Vagina (tissue), 2 donors: ENCODE data around the gene CDC25A. TPM values are rescaled to one million over a fixed set of nuclear protein-coding genes. Genes with fewer than 3 reads are reported as not detected.

ENCODE experiments used
- DNase-seq, 2 donors: peaks; one replicate each; pipeline ENCODE4 v3.0.0-alpha.2; 2017; ENCODE audit errors: extremely low spot score in 2 of 2
- H3K27ac ChIP-seq: fragments of 200-600 bp; sonication (generic); one replicate; pipeline ENCODE4 v1.5.1; 2019
- H3K27me3 ChIP-seq: fragments of 200-600 bp; sonication (generic); one replicate; pipeline ENCODE4 v1.5.1; 2019
- H3K36me3 ChIP-seq, 2 donors: fragments of 200-600 bp; sonication (generic); one replicate each; pipeline ENCODE4 v1.5.1; 2017 to 2019
- H3K4me1 ChIP-seq: fragments of 200-600 bp; sonication (generic); one replicate; pipeline ENCODE4 v1.5.1; 2019
- H3K4me3 ChIP-seq, 2 donors: fragments of 200-600 bp; sonication (generic); 1 replicate in 1 of 2; 2 replicates in 1 of 2; pipeline ENCODE4 v1.5.1; 2016 to 2019
- H3K9me3 ChIP-seq: fragments of 200-600 bp; sonication (generic); one replicate; pipeline ENCODE4 v1.5.1; 2019
- POLR2A ChIP-seq, 2 donors: fragments of 450-650 bp; IDR thresholded peaks; one replicate each; pipeline ENCODE4 v1.6.1; 2017; ENCODE audit warnings: antibody characterized with exemption in 2 of 2, mild to moderate bottlenecking in 2 of 2, moderate library complexity in 2 of 2
- POLR2AphosphoS5 ChIP-seq, 2 donors: sonication (generic); formaldehyde crosslinking; IDR thresholded peaks; one replicate each; pipeline ENCODE4 v1.9.0; 2017; ENCODE audit warnings: antibody characterized with exemption in 2 of 2, mild to moderate bottlenecking in 2 of 2, low read depth in 1 of 2; ENCODE audit not compliant: insufficient read depth in 1 of 2
- intact Hi-C: fragments of 100-400 bp; cut with DNase I; formaldehyde crosslinking; loops from one replicate; pipeline ENCODE4 v1.15.1; 2023
- total RNA-seq: library from RNA; depleted of rRNA; stranded (reverse); fragments of >200 nt; gene quantifications from one replicate; pipeline ENCODE4 v1.2.3, GENCODE V29; 2016
- TF ChIP-seq, protein P1 (sequence below), 3 experiments: fragments of 450-650 bp in 2 of 3; fragments of 200-600 bp in 1 of 3; sonication (generic) in 1 of 3; IDR thresholded peaks; one replicate each; pipeline ENCODE4 v1.5.1; 2017 to 2019; ENCODE audit warnings: antibody characterized with exemption in 3 of 3, mild to moderate bottlenecking in 2 of 3, moderate library complexity in 2 of 3

Gene CDC25A
- total RNA-seq, 1 donor from 2014 or later, result 8.8 TPM

DNA sequence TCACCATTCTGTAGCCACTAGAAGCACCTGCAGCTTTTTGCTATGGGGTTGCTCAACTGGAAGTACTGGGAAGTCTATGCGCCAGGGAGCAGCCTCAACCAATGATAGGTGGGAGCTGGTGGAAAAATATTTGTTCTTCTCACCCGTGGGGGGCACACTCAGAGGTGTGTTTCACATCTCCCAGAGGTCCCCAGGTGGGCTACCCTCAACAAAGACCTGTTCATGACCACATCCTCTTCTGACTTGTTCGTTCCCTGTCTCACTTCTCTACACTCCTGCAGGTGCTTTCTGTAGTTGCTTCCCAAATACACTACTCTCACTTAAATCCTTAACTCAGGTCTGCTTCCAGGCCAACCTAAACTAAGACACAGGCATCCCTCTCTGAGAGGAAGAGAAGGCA is 38.7 kb upstream of the CDC25A start:
- TF ChIP-seq POLR2A (IDR thresholded peaks at IDR 0.05) (no peak), POLR2AphosphoS5 (IDR thresholded peaks at IDR 0.05; ENCODE audit: insufficient read depth in 1 of 2, low read depth in 1 of 2) (no peak)
- TF ChIP-seq, protein P1, sequence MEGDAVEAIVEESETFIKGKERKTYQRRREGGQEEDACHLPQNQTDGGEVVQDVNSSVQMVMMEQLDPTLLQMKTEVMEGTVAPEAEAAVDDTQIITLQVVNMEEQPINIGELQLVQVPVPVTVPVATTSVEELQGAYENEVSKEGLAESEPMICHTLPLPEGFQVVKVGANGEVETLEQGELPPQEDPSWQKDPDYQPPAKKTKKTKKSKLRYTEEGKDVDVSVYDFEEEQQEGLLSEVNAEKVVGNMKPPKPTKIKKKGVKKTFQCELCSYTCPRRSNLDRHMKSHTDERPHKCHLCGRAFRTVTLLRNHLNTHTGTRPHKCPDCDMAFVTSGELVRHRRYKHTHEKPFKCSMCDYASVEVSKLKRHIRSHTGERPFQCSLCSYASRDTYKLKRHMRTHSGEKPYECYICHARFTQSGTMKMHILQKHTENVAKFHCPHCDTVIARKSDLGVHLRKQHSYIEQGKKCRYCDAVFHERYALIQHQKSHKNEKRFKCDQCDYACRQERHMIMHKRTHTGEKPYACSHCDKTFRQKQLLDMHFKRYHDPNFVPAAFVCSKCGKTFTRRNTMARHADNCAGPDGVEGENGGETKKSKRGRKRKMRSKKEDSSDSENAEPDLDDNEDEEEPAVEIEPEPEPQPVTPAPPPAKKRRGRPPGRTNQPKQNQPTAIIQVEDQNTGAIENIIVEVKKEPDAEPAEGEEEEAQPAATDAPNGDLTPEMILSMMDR (IDR thresholded peaks at IDR 0.05), result no peak
- Histone ChIP-seq H3K27me3 (no peaks in the 10 kb centered on the region), H3K27ac (no peak overlapping the region), H3K9me3 (no peaks in the 10 kb centered on the region), H3K36me3 (no peaks in the 10 kb centered on the region), H3K4me1 (peaks cover 6% of the 10 kb centered on the region), H3K4me3 (no peak overlapping the region)
- DNase-seq, result no peak
- intact Hi-C loops, result no loop called here

DNA sequence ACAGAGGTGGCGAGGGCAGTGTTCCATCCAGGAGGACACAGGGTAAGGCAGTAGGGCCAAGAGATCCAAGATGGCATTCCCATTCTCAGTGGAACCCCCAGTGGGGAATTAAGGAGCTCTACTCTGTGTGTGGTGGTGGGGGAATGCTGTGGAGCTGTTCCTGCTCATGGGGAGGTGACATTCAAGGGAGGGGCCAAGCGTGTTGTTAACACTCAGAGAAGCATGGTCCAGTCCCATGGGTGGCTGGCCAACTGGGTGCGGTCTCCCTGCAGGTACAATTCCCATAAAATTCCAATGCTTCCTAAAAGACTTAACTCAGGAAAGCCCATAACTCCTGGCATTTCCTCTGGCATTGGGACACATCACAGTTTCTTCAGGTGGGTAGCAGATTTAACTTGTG is 37.4 kb upstream of the CDC25A start:
- Histone ChIP-seq H3K9me3 (no peaks in the 10 kb centered on the region), H3K36me3 (no peaks in the 10 kb centered on the region), H3K4me3 (no peak overlapping the region), H3K27me3 (no peaks in the 10 kb centered on the region), H3K27ac (no peak overlapping the region), H3K4me1 (peaks cover 6% of the 10 kb centered on the region)
- DNase-seq, result no peak
- no peak for TF ChIP-seq POLR2A (IDR thresholded peaks at IDR 0.05)
- no peak for TF ChIP-seq POLR2AphosphoS5 (IDR thresholded peaks at IDR 0.05; ENCODE audit: insufficient read depth in 1 of 2, low read depth in 1 of 2)
- TF ChIP-seq, protein P1 (IDR thresholded peaks at IDR 0.05), result no peak
- intact Hi-C loops, result no loop called here

DNA sequence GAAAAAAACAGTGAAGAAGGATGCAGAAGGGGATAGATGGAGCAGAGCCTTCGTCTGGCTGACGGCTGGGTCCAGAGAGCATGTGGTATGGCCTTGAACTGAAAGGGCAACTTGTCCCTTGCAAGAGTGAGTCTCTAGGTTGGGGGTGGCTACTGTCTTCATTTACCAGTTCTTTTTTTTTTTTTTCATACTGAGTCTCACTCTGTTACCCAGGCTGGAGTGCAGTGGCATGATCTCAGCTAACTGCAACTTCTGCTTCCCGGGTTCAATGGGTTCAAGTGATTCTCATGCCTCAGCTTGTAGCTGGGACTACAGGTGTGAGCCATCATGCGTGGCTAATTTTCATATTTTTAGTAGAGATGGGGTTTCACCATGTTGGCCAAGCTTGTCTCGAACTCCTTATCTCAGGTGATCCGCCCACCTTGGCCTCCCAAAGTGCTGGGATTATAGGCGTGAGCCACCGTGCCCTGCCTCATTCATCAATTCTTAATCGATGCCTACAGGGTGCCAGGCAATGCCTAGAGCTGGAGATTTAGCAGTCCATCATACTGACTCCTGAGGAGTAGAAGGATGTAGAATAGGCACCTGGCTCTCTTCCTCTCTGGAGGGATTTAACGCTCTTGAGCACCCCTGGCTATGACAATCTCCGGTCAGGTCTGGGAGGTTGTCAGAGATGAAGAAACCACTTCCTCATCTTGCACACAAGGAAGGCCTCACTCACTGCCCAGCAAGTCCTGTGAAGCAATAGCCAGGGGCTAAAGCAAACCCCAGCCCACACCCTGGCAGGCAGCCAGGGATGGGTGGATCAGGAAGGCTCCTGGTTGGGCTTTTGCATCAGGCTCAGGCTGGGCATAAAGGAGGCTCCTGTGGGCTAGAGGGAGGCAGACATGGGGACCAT is 34.6 kb upstream of the CDC25A start, which contains the start of gene CAMP:
CAMP (plus strand) TSS at position 880 of the 898 bp plus-strand sequence; CDS start at position 897, 17 bp downstream.
- intact Hi-C loops, result no loop called here
- no peak for DNase-seq
- peaks cover 6% of the 10 kb centered on the region for H3K4me1 ChIP-seq
- no peaks in the 10 kb centered on the region for H3K9me3 ChIP-seq
- H3K27me3 ChIP-seq, result no peaks in the 10 kb centered on the region
- no peaks in the 10 kb centered on the region for H3K36me3 ChIP-seq
- no peak within 1 kb of the TSS for H3K4me3 ChIP-seq
- no peak for TF ChIP-seq POLR2AphosphoS5 (IDR thresholded peaks at IDR 0.05; ENCODE audit: insufficient read depth in 1 of 2, low read depth in 1 of 2)
- no peak for TF ChIP-seq POLR2A (IDR thresholded peaks at IDR 0.05)
- TF ChIP-seq, protein P1 (IDR thresholded peaks at IDR 0.05), result no peak
- no peak within 1 kb of the TSS for H3K27ac ChIP-seq

DNA sequence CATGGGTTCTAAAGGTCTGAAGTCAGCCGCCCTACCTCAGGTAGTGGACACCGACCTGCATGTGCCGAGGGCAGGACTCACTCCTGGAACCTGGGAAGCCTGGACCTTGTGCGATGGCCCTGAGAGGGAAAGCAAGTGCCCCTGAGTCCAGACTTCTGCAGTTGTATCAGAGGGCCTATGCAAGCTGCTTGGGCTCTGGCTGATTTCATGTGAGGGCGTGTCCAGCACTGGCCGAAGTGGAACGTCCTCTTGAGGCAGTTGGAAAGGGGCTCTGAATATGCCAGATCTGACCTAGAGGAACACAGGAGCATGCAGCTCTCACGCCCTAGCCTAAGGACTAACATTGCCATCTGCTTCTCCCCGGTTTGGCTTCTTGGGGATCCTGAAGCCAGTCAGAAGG is 32.5 kb upstream of the CDC25A start:
- intact Hi-C loops, result no loop called here
- Histone ChIP-seq H3K9me3 (no peaks in the 10 kb centered on the region), H3K27ac (no peak overlapping the region), H3K27me3 (no peaks in the 10 kb centered on the region), H3K36me3 (no peaks in the 10 kb centered on the region), H3K4me1 (peaks cover 21% of the 10 kb centered on the region), H3K4me3 (no peak overlapping the region)
- TF ChIP-seq, protein P1 (IDR thresholded peaks at IDR 0.05), result no peak
- TF ChIP-seq POLR2AphosphoS5 (IDR thresholded peaks at IDR 0.05; ENCODE audit: insufficient read depth in 1 of 2, low read depth in 1 of 2) (no peak), POLR2A (IDR thresholded peaks at IDR 0.05) (no peak)
- no peak for DNase-seq

DNA sequence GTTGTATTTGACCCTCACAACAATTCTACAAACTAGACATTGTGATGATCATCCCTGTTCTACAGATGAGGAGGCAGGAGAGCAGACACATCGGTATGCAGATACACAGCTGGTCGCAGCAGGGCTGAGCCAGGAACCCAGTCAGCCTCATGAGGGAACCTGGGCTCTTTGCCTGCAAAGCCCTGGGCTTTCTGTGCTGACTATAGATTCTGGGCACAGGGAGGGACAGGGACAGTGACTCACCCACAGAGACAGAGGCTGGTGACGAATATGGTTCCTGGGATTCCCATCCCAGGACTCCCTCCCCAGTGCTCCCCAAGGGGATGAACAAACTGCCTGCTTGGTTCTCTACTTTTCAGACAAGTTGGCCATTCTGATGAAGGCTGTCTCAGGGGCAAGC is 31.3 kb upstream of the CDC25A start:
- no peak for DNase-seq
- Histone ChIP-seq H3K4me1 (peaks cover 33% of the 10 kb centered on the region), H3K27ac (no peak overlapping the region), H3K4me3 (no peak overlapping the region), H3K36me3 (no peaks in the 10 kb centered on the region), H3K27me3 (no peaks in the 10 kb centered on the region), H3K9me3 (no peaks in the 10 kb centered on the region)
- TF ChIP-seq POLR2A (IDR thresholded peaks at IDR 0.05) (no peak), POLR2AphosphoS5 (IDR thresholded peaks at IDR 0.05; ENCODE audit: insufficient read depth in 1 of 2, low read depth in 1 of 2) (no peak)
- TF ChIP-seq, protein P1 (IDR thresholded peaks at IDR 0.05), result no peak
- intact Hi-C loops, result no loop called here
